HCT116 (cell line): ENCODE measurements around the gene KRT12. TPM values are rescaled to one million over a fixed set of nuclear protein-coding genes. Genes with fewer than 3 reads are reported as not detected.

Source experiments
- ATAC-seq: fragments of 200-7000 bp; cut with Tn5 transposase; 2 replicates; pipeline ENCODE4 v1.9.1; 2020; ENCODE audit warnings: mild to moderate bottlenecking, moderate library complexity
- Bru-seq: library from RNA; stranded (reverse); fragments of 400-500 nt; gene quantifications from one replicate; lab custom pipeline; 2021; lab: Mats Ljungman, UMichigan
- BruChase-seq, 2 experiments: library from RNA; stranded (reverse); fragments of 400-500 nt; gene quantifications; one replicate each; lab custom pipeline; 2021; lab: Mats Ljungman, UMichigan
- BruUV-seq: library from RNA; stranded (reverse); fragments of 400-500 nt; replicated peaks from 2 replicates; lab custom pipeline; 2021; lab: Mats Ljungman, UMichigan
- CTCF ChIA-PET: fragments of 300-600 bp; sonication (Branson Sonifier 250); formaldehyde crosslinking; loops from one replicate; lab custom pipeline; 2021; ENCODE audit warnings: antibody characterized with exemption; lab: Charles Lee
- POLR2A ChIA-PET: fragments of 300-600, 350-600 bp; sonication (Branson Sonifier 250); formaldehyde crosslinking; loops from one replicate; lab custom pipeline; 2021; ENCODE audit warnings: antibody characterized with exemption; lab: Charles Lee
- RAD21 ChIA-PET, 2 experiments: fragments of 300-600 bp; sonication (Branson Sonifier 250); formaldehyde crosslinking; loops; one replicate each; lab custom pipeline; 2023; ENCODE audit warnings: low total read pairs in 2 of 2; ENCODE audit not compliant: uncharacterized antibody in 2 of 2, unreplicated experiment in 2 of 2, low non-redundant PET in 1 of 2; lab: Charles Lee
- DNase-seq: peaks from one replicate; pipeline ENCODE4 v3.0.0-alpha.2; 2010; ENCODE audit warnings: low read depth, low spot score
- H2AFZ ChIP-seq: fragments of 200-600 bp; shearing (Covaris generic), sonication (generic); 2 replicates; pipeline ENCODE4 v1.6.1; 2017; ENCODE audit warnings: low read depth, mixed run types, mixed read lengths, antibody characterized with exemption, low read length; ENCODE audit not compliant: poor library complexity, severe bottlenecking
- H3K27ac ChIP-seq: 2 replicates; pipeline ENCODE4 v1.5.1; 2012; ENCODE audit warnings: low read depth, low read length
- H3K27me3 ChIP-seq: fragments of 200-600 bp; sonication (generic); 2 replicates; pipeline ENCODE4 v1.6.1; 2016; ENCODE audit warnings: mixed run types, low read length, mixed read lengths; ENCODE audit not compliant: insufficient read depth
- H3K36me3 ChIP-seq, 2 experiments: fragments of 200-500 bp in 1 of 2; fragments of 200-600 bp in 1 of 2; sonication (Bioruptor generic) in 1 of 2; sonication (generic) in 1 of 2; 2 replicates each; pipeline versions ENCODE4 v1.5.1 to v1.6.1; 2014 to 2016; ENCODE audit warnings: low read length in 2 of 2, inconsistent platforms in 1 of 2, mixed read lengths in 1 of 2, mixed run types in 1 of 2; ENCODE audit not compliant: insufficient read depth in 2 of 2, control insufficient read depth in 1 of 2
- H3K4me1 ChIP-seq, 2 experiments: fragments of 200-600 bp in 1 of 2; sonication (generic) in 1 of 2; 2 replicates each; pipeline versions ENCODE4 v1.5.1 to v1.6.1; 2012 to 2017; ENCODE audit warnings: low read length in 2 of 2, inconsistent platforms in 1 of 2, mild to moderate bottlenecking in 1 of 2, mixed read lengths in 1 of 2, mixed run types in 1 of 2, moderate library complexity in 1 of 2; ENCODE audit not compliant: insufficient read depth in 2 of 2, control insufficient read depth in 1 of 2
- H3K4me2 ChIP-seq: fragments of 200-600 bp; sonication (generic); 2 replicates; pipeline ENCODE4 v1.6.1; 2017; ENCODE audit warnings: mixed run types, low read length, mixed read lengths
- H3K4me3 ChIP-seq, 2 experiments: fragments of 200-600 bp in 1 of 2; sonication (generic) in 1 of 2; replicated peaks in 1 of 2; 2 replicates each; pipeline ENCODE4 v1.5.1; 2011 to 2016; ENCODE audit warnings: low read length in 2 of 2, control low read depth in 1 of 2, low read depth in 1 of 2, mild to moderate bottlenecking in 1 of 2, mixed read lengths in 1 of 2, mixed run types in 1 of 2
- H3K79me2 ChIP-seq: fragments of 200-600 bp; sonication (generic); 2 replicates; pipeline ENCODE4 v1.6.1; 2017; ENCODE audit warnings: mild to moderate bottlenecking, mixed run types, low read length, moderate library complexity, mixed read lengths; ENCODE audit not compliant: insufficient read depth
- H3K9ac ChIP-seq: fragments of 200-600 bp; sonication (generic); 2 replicates; pipeline ENCODE4 v1.6.1; 2016; ENCODE audit warnings: low read length, mixed read lengths
- H3K9me2 ChIP-seq: fragments of 200-600 bp; sonication (generic), shearing (Covaris generic); 2 replicates; pipeline ENCODE4 v1.6.1; 2017; ENCODE audit warnings: mixed run types, mild to moderate bottlenecking, moderate library complexity; ENCODE audit not compliant: insufficient read depth
- H3K9me3 ChIP-seq, 2 experiments: fragments of 200-500 bp in 1 of 2; fragments of 200-600 bp in 1 of 2; sonication (Bioruptor generic) in 1 of 2; sonication (generic) in 1 of 2; 2 replicates each; pipeline ENCODE4 v1.6.1; 2014 to 2017; ENCODE audit warnings: low read length in 2 of 2, mixed read lengths in 2 of 2, inconsistent platforms in 1 of 2, low read depth in 1 of 2, mild to moderate bottlenecking in 1 of 2, mixed run types in 1 of 2, moderate library complexity in 1 of 2; ENCODE audit not compliant: control insufficient read depth in 1 of 2, insufficient read depth in 1 of 2
- H4K20me1 ChIP-seq: fragments of 200-600 bp; sonication (generic), shearing (Covaris generic); 2 replicates; pipeline ENCODE4 v1.6.1; 2017; ENCODE audit warnings: mixed run types, mild to moderate bottlenecking, moderate library complexity; ENCODE audit not compliant: insufficient read depth
- CBX3 ChIP-seq: IDR thresholded peaks from 2 replicates; pipeline ENCODE4 v1.6.1; 2012; ENCODE audit warnings: low read depth
- CEBPB ChIP-seq: IDR thresholded peaks from 2 replicates; pipeline ENCODE4 v1.6.1; 2012; ENCODE audit warnings: low read depth
- EGR1 ChIP-seq: IDR thresholded peaks from 2 replicates; pipeline ENCODE4 v1.6.1; 2012; ENCODE audit warnings: low read depth
- ELF1 ChIP-seq: IDR thresholded peaks from 2 replicates; pipeline ENCODE4 v1.6.1; 2012; ENCODE audit warnings: low read depth, borderline replicate concordance
- EZH2phosphoT487 ChIP-seq: fragments of 200-600 bp; IDR thresholded peaks from 2 replicates; pipeline ENCODE4 v1.6.1; 2018; ENCODE audit warnings: antibody characterized with exemption, borderline replicate concordance
- POLR2AphosphoS5 ChIP-seq: IDR thresholded peaks from 2 replicates; pipeline ENCODE4 v1.6.1; 2011; ENCODE audit warnings: mild to moderate bottlenecking, low read depth, low read length, moderate library complexity
- RAD21 ChIP-seq: IDR thresholded peaks from 2 replicates; pipeline ENCODE4 v1.6.1; 2012; ENCODE audit warnings: low read depth, mild to moderate bottlenecking
- SIN3A ChIP-seq: IDR thresholded peaks from 2 replicates; pipeline ENCODE4 v1.6.1; 2012; ENCODE audit warnings: low read depth
- SP1 ChIP-seq: IDR thresholded peaks from 2 replicates; pipeline ENCODE4 v1.6.1; 2012; ENCODE audit warnings: low read depth
- SRF ChIP-seq: IDR thresholded peaks from 2 replicates; pipeline ENCODE4 v1.6.1; 2012; ENCODE audit warnings: low read depth
- YY1 ChIP-seq: IDR thresholded peaks from 2 replicates; pipeline ENCODE4 v1.6.1; 2011; ENCODE audit warnings: low read length, low read depth, moderate library complexity, mild to moderate bottlenecking; ENCODE audit not compliant: insufficient replicate concordance; ENCODE audit errors: extremely low read depth
- ZFX ChIP-seq: fragments of 450-650 bp; IDR thresholded peaks from 2 replicates; pipeline ENCODE4 v1.6.1; 2017
- ZNF274 ChIP-seq: fragments of 200-500 bp; sonication (Bioruptor generic); IDR thresholded peaks from 2 replicates; pipeline ENCODE4 v1.6.1; 2014; ENCODE audit warnings: mild to moderate bottlenecking, low read depth, low read length, inconsistent platforms
- intact Hi-C: fragments of 100-400 bp; cut with micrococcal nuclease; formaldehyde crosslinking; loops from 2 replicates; pipeline ENCODE4 v1.10.0; 2022
- long read RNA-seq: library from polyadenylated mRNA; unstranded; transcript quantifications from one replicate; pipeline ENCODE4 v2.0.0, GENCODE V29; 2021; ENCODE audit not compliant: unreplicated experiment
- polyA plus RNA-seq: library from polyadenylated mRNA; unstranded; fragments of >200 nt; gene quantifications from 2 replicates; pipeline ENCODE4 v1.2.1, GENCODE V29; 2012; ENCODE audit warnings: missing spikeins
- total RNA-seq: library from RNA; stranded (reverse); gene quantifications from one replicate; pipeline ENCODE4 v1.2.1, GENCODE V29; 2021; ENCODE audit not compliant: unreplicated experiment
- TF ChIP-seq, protein P1 (sequence below): IDR thresholded peaks from 2 replicates; pipeline ENCODE4 v1.6.1; 2012
- TF ChIP-seq, protein P2 (sequence below): IDR thresholded peaks from 2 replicates; pipeline ENCODE4 v1.6.1; 2012

Gene KRT12
- total RNA-seq (not detected), Bru-seq, nascent RNA (percentile 9 among the genes with signal in this experiment), BruChase-seq, experiment 1, labeled RNA remaining after a 6-hour chase (percentile 11 among the genes with signal in this experiment), BruChase-seq, experiment 2, labeled RNA remaining after a 2-hour chase (not detected)
- 0.08 and 0.20 TPM in 2 replicates for polyA plus RNA-seq
- long read RNA-seq, result 0 reads

DNA sequence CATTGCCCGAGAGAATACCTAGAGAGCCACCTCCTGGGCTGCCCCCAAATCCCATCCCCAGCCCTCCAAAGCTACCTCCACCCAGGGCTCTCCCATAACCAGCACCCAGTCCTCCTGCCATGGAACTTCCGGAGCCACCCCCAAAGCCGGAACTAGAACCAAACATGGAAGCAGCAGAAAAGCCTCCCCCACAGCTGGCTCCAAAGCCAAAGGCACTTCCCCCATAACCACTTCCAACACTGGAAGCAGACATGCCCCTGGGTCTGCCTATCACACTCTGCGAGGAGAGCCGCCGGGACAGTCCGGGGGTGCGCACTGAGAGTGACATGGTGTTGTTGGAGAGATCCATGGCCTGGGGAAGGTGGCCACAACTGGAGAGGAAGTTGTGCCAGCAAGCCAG is at the start of gene KRT12:
TSS of gene KRT12 (minus strand) at position 386 of the 400 bp plus-strand sequence. CDS start at position 349, 37 bp downstream.
- Histone ChIP-seq H3K4me1 (no peaks in the 10 kb centered on the region), H3K27ac (no peak within 1 kb of the TSS), H3K9me3 (peaks cover 0 to 5% of the 10 kb centered on the region in 2 experiments; a peak in 1 of 4 replicates), H3K4me2 (no peak within 1 kb of the TSS), H4K20me1 (no peaks in the 10 kb centered on the region), H2AFZ (no peak within 1 kb of the TSS), H3K27me3 (no peaks in the 10 kb centered on the region), H3K9me2 (no peaks in the 10 kb centered on the region), H3K4me3 (no peak within 1 kb of the TSS), H3K79me2 (no peaks in the 10 kb centered on the region), H3K36me3 (no peaks in the 10 kb centered on the region), H3K9ac (no peak within 1 kb of the TSS)
- TF ChIP-seq ZFX, result no peak
- TF ChIP-seq EGR1, result no peak
- TF ChIP-seq SIN3A, result no peak
- TF ChIP-seq ELF1, result no peak
- no peak for TF ChIP-seq POLR2AphosphoS5
- no peak for TF ChIP-seq ZNF274
- no peak for TF ChIP-seq YY1
- TF ChIP-seq SRF, result no peak
- TF ChIP-seq EZH2phosphoT487, result no peak
- TF ChIP-seq, protein P1, sequence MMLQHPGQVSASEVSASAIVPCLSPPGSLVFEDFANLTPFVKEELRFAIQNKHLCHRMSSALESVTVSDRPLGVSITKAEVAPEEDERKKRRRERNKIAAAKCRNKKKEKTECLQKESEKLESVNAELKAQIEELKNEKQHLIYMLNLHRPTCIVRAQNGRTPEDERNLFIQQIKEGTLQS, result no peak
- no peak for TF ChIP-seq RAD21
- POLR2A ChIA-PET, result no interaction called here
- BruUV-seq, result no TSS peak
- no peak for DNase-seq
- RAD21 ChIA-PET, result no interaction called here
- ATAC-seq, result no peak
- CTCF ChIA-PET, result no interaction called here
- intact Hi-C loops, result no loop called here

DNA sequence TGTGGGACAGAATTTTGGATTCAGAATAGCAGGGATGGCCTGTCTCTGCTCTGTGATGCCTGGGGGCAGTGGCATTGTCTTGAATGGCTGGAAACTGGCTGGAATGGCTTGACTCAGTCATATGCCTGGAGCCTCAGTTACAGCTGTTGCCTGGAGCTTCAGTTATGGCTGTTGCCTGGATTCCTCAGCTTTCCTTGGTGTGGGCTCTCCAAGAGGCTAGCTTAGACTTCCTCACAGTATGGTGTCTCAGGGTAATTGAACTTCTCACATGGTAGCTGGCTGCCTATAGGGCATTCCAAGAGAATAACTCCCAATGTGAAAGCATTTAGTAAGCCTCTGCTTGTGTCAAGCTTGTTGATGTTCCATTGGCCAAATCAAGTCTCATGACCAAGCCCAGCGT is 49.3 kb upstream of the KRT12 start:
- CTCF ChIA-PET, result interaction anchor here (1.6 kb wide), 1 partner anchor 406 kb away, joined by 4 read pairs; no protein-coding TSS in a partner anchor
- Histone ChIP-seq H3K4me3 (no peak overlapping the region), H3K36me3 (no peaks in the 10 kb centered on the region; a peak in 1 of 4 replicates), H3K27me3 (no peaks in the 10 kb centered on the region), H2AFZ (no peak overlapping the region), H3K9me3 (no peaks in the 10 kb centered on the region), H3K9me2 (no peaks in the 10 kb centered on the region), H3K4me2 (peak overlapping the region; percentile 50; the same call in 1 of the 2 replicates), H3K9ac (peak overlapping the region; percentile 52), H4K20me1 (no peaks in the 10 kb centered on the region), H3K4me1 (peaks cover 44 to 66% of the 10 kb centered on the region in 2 experiments), H3K27ac (peak overlapping the region; percentile 90), H3K79me2 (no peaks in the 10 kb centered on the region)
- POLR2A ChIA-PET, result interaction anchor here (1.2 to 1.4 kb wide), 2 partner anchors 13 to 36 kb away, joined by 3 read pairs; no protein-coding TSS in a partner anchor
- ATAC-seq (no peak), DNase-seq (no peak)
- intact Hi-C loops, result no loop called here
- TF ChIP-seq CBX3 (no peak), RAD21 (no peak), ELF1 (no peak), SP1 (no peak), ZNF274 (no peak), CEBPB (no peak)
- TF ChIP-seq, protein P2, sequence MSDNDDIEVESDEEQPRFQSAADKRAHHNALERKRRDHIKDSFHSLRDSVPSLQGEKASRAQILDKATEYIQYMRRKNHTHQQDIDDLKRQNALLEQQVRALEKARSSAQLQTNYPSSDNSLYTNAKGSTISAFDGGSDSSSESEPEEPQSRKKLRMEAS, result no peak
- no TSS peak for BruUV-seq
- RAD21 ChIA-PET, result no interaction called here
